Frontal cortex (tissue), 4 donors: ENCODE results near the gene CD34. TPM values are rescaled to one million over a fixed set of nuclear protein-coding genes. Genes with fewer than 3 reads are reported as not detected.
A peak's percentile ranks its signal among the peaks of the same experiment; 100 is the strongest.

Source experiments
- DNase-seq, 2 donors: peaks; one replicate each; pipeline ENCODE4 v3.0.0; 2012; ENCODE audit warnings: low spot score in 2 of 2
- FAIRE-seq: peaks from 2 replicates; lab custom pipeline; 2012; peaks lifted over from hg19 to GRCh38; lab: Jason Lieb, UNC
- total RNA-seq: library from RNA; depleted of rRNA; stranded (reverse); fragments of >200 nt; gene quantifications from one replicate; pipeline ENCODE4 v1.2.3, GENCODE V29; 2014
- donor health status: control.
- donor health status: control.
- donor health status: control.

CD34 gene
- total RNA-seq, 1 donor from 2014 or later = 0.82 TPM

- FAIRE-seq (no peak), DNase-seq (no peak)
Observed at GRCh38 chr1:207902566-207902965, 8.4 kb downstream of the CD34 start.

GRCh38 chr1:207901041-207901653 lies 9.8 kb downstream of the CD34 start:
- FAIRE-seq (no peak), DNase-seq (no peak)

- DNase-seq = no peak
- no peak for FAIRE-seq
Observed at GRCh38 chr1:207898836-207899235, 12.1 kb downstream of the CD34 start.

- FAIRE-seq (no peak), DNase-seq (no peak)
Observed at GRCh38 chr1:207898260-207898659, 12.7 kb downstream of the CD34 start.

GRCh38 chr1:207897188-207897587 lies 13.7 kb downstream of the CD34 start:
- no peak for DNase-seq

GRCh38 chr1:207896547-207896946 lies 14.4 kb downstream of the CD34 start:
- FAIRE-seq = peak; percentile 65
- DNase-seq = no peak

More at GRCh38 chr1:207897188-207897587, 13.7 kb downstream of the CD34 start:
- FAIRE-seq = no peak

- FAIRE-seq (no peak), DNase-seq (no peak)
Observed at GRCh38 chr1:207894704-207895103, 16.2 kb downstream of the CD34 start.

GRCh38 chr1:207893737-207894582 lies 17.0 kb downstream of the CD34 start:
- FAIRE-seq = no peak

GRCh38 chr1:207892764-207893163 lies 18.2 kb downstream of the CD34 start:
- DNase-seq = no peak
- no peak for FAIRE-seq

More at GRCh38 chr1:207893737-207894582, 17.0 kb downstream of the CD34 start:
- no peak for DNase-seq

- FAIRE-seq = no peak
- DNase-seq = no peak
Observed at GRCh38 chr1:207891148-207891547, 19.8 kb downstream of the CD34 start.

- DNase-seq (no peak), FAIRE-seq (no peak)
Observed at GRCh38 chr1:207890136-207890738, 20.7 kb downstream of the CD34 start.

GRCh38 chr1:207888652-207889051 lies 22.3 kb downstream of the CD34 start:
- DNase-seq (no peak), FAIRE-seq (no peak)

GRCh38 chr1:207887542-207888201 lies 23.3 kb downstream of the CD34 start:
- DNase-seq = no peak
- no peak for FAIRE-seq

GRCh38 chr1:207886227-207886626 lies 24.7 kb downstream of the CD34 start:
- FAIRE-seq = no peak

GRCh38 chr1:207885129-207886032 lies 25.5 kb downstream of the CD34 start:
- FAIRE-seq (no peak), DNase-seq (peak; percentile 41 to 75)

More at GRCh38 chr1:207886227-207886626, 24.7 kb downstream of the CD34 start:
- DNase-seq = no peak

- no peak for FAIRE-seq
Observed at GRCh38 chr1:207884266-207885029, 26.5 kb downstream of the CD34 start.

GRCh38 chr1:207883660-207884250 lies 27.2 kb downstream of the CD34 start:
- FAIRE-seq = no peak
- no peak for DNase-seq

More at GRCh38 chr1:207884266-207885029, 26.5 kb downstream of the CD34 start:
- no peak for DNase-seq

GRCh38 chr1:207883104-207883651 lies 27.7 kb downstream of the CD34 start:
- no peak for FAIRE-seq

More at GRCh38 chr1:207883104-207883651, 27.7 kb downstream of the CD34 start:
- no peak for DNase-seq
